GM06990 (cell line): ENCODE data around the gene STON1.
A peak's percentile ranks its signal among the peaks of the same experiment; 100 is the strongest.

ENCODE experiments used
- DNase-seq: peaks from one replicate; pipeline ENCODE4 v3.0.0-alpha.2; 2011; ENCODE audit not compliant: insufficient read length; ENCODE audit errors: extremely low read depth
- H3K27me3 ChIP-seq: replicated peaks from 2 replicates; pipeline ENCODE4 v1.6.0; 2011; ENCODE audit warnings: low read length; ENCODE audit not compliant: control insufficient read depth, insufficient read depth
- H3K36me3 ChIP-seq: 2 replicates; pipeline ENCODE4 v1.5.1; 2011; ENCODE audit warnings: low read length; ENCODE audit not compliant: control insufficient read depth, insufficient read depth
- H3K4me3 ChIP-seq: replicated peaks from 2 replicates; pipeline ENCODE4 v1.5.1; 2011; ENCODE audit warnings: low read depth, mild to moderate bottlenecking, control low read depth, low read length
- CTCF ChIP-seq: IDR thresholded peaks from 2 replicates; pipeline ENCODE4 v1.5.1; 2011; ENCODE audit warnings: low read length, control low read depth, mild to moderate bottlenecking, inconsistent platforms; ENCODE audit not compliant: insufficient read depth, poor library complexity, severe bottlenecking

The STON1 gene

GRCh38 chr2:48566592-48567310 lies 36.8 kb downstream of the STON1 start:
- Histone ChIP-seq H3K36me3 (no peaks in the 10 kb centered on the region), H3K4me3 (no peak overlapping the region), H3K27me3 (no peaks in the 10 kb centered on the region)
- no peak for DNase-seq
- TF ChIP-seq CTCF, result peak; percentile 8

- no peak for DNase-seq
- TF ChIP-seq CTCF, result no peak
- H3K36me3 ChIP-seq, result no peaks in the 10 kb centered on the region
- H3K4me3 ChIP-seq, result no peak overlapping the region
- no peaks in the 10 kb centered on the region for H3K27me3 ChIP-seq
Observed at GRCh38 chr2:48567671-48568070, 37.7 kb downstream of the STON1 start.

GRCh38 chr2:48568547-48568946 lies 38.6 kb downstream of the STON1 start:
- H3K27me3 ChIP-seq, result no peaks in the 10 kb centered on the region; the same call in 1 of the 2 replicates
- no peak for TF ChIP-seq CTCF
- no peaks in the 10 kb centered on the region for H3K36me3 ChIP-seq
- H3K4me3 ChIP-seq, result no peak overlapping the region
- DNase-seq, result no peak

GRCh38 chr2:48569433-48569832 lies 39.5 kb downstream of the STON1 start:
- H3K4me3 ChIP-seq, result no peak overlapping the region
- H3K27me3 ChIP-seq, result no peaks in the 10 kb centered on the region; the same call in 1 of the 2 replicates
- H3K36me3 ChIP-seq, result no peaks in the 10 kb centered on the region
- no peak for DNase-seq
- no peak for TF ChIP-seq CTCF

GRCh38 chr2:48572816-48573215 lies 42.9 kb downstream of the STON1 start:
- DNase-seq, result no peak
- TF ChIP-seq CTCF, result no peak
- Histone ChIP-seq H3K36me3 (no peaks in the 10 kb centered on the region), H3K4me3 (no peak overlapping the region), H3K27me3 (no peaks in the 10 kb centered on the region; the same call in 1 of the 2 replicates)
